GM21390 (cell line): Measurements from ENCODE around the gene SHFL.

Experiments used
- ATAC-seq: cut with Tn5 transposase; IDR thresholded peaks from one replicate; pipeline ENCODE4 v1.9.1; 2021; ENCODE audit not compliant: unreplicated experiment

Gene SHFL

DNA sequence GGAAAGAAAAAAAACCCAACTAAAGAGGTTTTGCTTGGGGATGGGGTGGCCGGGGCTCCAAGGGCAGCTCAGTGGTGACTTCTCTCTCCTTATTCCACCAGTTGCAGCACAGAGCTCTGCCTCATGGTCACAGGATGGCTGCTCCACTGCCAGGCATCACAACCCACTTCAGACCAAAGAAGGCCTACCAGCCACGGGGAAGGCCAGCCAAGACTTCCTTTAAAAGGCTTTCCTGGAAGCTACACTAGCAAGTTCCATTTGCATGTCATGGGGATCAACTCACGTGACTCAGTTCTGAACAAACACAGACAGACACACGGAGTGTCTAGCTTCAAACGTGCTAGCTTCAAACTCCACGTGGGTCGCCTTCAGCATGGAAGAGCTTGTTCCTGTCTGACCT, 46.8 kb downstream of the SHFL start:
- no peak for ATAC-seq

DNA sequence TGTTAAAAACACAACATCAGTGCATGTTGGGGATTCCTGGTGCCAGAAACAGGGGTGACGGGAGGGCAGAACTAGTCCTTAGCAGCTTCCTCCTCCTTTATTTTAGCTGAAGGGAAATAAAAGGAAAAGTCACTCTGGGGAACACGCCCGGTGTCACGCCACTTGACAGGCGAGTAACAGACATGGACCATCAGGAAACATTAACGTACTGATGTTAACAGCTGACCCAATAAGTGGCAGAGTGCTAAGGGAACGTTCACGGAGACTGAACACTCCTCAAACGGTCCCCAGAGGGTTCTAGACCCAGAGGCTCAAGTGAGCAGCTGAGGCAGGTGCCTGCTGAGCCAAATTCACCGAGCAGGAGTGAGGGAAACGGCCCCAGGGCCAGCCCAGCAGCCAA, 47.5 kb downstream of the SHFL start:
- ATAC-seq, result no peak

DNA sequence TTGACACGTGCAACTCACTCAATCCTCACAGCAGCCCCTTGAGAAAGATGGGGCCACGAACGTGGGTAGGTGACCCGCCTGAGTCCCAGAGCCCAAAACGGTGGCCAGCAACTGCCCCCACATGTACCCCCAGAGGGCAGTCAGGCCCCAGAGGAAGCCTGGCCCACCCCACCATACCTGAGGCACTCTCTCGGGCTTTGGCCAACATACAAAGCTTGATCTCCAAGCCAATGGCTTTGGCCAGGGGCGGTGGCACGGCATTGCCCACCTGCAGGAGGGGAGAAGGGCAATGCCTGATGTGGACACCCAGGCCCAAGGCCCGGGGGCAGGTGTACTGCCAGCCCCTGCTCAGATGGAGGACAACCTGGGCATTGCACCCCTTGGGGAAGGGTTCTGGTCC, 47.9 kb downstream of the SHFL start:
- no peak for ATAC-seq

DNA sequence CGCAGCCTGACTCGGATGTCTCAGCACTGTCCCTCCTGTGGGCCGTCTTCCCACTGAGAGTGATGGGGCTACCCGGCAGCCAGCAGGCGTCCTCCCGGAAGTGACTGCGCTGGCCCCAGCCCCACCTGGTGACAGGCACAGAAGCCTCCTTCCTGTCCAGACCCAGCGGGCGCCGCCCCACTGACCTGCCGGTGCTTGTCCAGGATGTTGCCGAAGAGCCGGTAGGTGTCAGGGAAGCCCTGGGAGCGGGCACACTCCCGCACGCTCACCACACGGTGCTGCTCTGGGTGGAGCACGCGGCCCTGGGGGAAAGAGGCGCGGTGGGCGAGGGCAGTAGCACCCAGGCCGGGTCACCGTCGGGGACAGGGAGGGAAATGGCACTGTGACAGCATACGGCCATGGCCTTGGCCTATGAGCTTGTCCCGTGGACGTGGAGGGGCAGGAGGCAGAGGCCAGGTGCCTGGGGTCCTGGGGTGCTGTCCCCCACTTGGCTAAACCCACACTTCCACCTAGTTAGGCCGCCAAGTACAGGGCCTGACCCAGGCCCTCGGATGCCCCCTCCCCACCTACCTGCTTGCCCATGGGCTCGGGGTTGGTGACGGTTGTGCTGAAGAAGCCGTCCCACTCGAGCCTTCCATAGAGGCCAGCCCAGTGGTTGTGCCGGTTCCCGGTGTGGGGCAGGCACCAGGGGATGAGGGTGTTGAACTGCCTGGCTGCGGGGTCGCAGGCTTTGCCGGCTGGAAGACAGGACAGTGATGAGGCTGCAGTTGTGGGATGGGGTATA, 49.6 kb downstream of the SHFL start:
- no peak for ATAC-seq

DNA sequence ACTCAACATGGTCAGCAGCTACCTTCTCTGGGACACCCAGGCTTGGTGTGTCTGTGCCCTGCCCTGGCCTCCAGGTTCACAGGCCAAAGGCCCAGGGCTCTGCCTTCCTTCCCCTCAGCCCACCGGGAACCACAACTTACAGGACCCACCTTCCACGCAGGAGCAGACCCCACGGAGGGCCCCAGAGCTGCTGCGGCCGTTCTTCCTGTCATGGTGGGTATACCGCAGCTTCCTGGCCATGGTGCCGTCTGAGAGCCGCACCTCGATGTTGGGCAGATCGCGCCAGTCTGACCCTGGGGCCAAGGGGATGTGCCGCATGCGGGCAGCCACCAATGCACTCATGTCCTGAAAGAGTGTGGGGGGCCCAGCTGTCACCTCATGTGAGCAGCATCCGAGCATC, 50.8 kb downstream of the SHFL start:
- no peak for ATAC-seq

DNA sequence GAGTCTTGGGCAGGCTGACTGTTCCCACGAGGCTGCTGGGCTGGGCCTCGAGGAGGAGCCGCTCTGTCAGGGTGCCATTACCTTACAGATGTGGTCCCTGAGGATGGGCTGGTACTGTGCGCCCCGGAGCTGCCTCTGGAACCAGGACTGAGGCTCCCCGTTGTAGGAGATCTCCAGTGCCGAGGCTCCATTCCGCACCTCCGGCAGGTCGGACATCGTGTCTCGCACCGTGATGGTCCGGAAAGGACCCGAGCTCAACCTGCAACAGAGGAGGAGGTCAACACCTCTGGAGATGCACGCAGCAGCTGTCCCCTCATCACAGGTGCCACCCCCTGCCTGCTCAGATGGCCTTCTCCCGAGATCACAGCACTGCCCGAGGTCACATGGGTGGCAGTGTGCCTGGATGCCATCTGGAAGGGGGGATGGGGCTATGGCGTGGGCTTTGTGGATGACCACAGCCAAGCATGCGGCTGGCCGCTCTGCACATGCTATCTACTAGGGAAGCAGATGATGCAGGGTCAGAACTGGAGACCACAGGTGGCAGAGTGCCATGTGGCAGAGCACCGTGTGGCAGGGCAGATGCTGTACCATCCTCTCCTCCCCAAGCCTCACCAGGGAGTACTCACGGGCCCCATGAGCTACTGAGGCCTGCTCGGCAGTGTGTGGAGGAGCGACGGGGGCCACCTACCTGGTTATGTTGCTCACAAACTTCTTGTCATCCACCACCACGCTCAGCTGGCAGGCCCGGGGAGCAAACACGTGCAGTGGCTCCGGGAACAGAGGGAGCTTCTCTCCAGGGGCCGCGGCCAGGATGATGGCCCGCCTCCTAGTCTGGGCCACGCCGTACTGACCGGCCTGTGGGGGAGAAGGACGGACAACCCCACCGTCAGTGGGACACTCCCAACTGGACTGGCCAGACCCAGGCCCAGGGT, 51.9 kb downstream of the SHFL start:
- ATAC-seq, result no peak

DNA sequence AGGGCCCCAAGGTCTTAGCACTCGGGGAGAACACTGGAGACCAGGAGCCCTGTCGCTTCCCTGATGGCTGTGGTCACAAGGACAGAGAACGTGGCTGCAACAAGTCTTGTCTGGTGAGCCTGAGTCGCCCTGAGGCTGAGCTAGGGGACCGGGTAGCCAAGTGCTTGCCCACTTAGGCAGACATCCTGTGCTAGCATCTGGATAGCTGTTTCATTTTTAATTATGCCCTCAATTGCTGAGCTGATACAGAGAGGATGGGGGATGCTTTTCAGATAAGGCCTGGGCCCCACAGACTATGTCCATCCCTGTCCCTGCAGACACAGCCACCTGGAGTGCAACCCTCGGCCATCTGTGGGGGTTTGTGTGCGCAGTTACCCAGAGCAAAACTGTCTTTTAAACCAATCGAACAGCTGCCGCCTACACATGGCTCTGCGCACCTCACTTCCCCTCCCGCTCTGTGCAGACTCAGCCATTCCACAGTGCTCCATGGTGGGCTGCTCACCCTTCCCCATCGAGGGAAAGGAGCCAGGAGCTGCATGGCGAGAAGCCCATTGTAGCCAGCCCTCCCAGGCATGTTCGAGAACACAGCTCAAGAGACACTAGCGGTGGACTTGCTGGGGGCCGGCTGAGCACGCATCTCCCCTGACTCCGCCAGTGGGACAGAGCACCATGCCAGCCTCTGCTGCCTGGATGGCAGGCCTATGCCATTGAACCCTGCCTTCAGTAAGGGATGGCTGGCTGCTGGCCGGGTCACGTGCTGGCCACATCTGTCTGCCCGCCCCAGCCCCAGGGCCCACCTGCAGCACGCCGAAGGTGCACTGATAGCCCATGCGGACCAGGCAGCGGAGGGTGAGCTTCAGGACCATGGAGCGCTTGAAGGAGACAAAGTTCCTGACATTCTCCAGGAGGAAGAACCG, 53.0 kb downstream of the SHFL start:
- no peak for ATAC-seq

DNA sequence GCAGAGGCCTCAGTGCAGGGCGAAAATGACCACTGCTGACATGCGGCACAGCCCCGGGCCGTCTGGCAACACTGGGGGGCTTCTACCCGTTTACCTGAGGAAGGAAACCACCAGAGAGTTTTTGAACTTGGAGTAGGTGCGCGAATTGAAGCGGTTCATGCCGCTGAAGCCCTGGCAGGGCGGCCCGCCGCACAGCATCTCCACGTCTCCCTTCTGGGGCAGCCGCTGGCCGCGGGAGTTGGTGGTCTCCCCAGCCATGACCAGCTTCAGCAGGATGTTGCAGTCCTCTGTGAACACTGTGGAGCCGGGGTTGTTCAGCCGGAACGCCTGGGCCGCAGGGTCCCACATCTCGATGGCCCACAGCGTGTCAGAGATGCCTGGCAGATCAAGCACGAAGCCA, 53.8 kb downstream of the SHFL start:
- no peak for ATAC-seq

DNA sequence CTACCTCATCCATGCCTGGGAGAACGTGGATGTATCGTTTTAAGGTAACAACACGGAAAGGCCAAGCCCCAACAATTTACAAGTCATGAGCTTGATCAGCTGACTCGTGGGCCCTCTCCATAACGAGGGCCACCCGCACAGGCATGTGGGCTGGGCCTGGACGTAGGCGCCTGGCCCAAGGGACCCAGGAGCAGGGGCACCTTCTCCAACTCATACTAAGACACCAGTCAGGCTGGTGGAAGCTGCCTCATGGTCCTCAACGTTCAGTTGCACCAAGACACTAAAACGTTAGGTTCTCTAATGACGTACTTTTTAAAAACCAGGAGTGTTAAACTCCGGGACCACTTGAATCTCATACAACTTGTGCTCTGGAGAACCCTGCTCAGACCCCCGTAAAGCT, 55.4 kb downstream of the SHFL start:
- ATAC-seq, result no peak

DNA sequence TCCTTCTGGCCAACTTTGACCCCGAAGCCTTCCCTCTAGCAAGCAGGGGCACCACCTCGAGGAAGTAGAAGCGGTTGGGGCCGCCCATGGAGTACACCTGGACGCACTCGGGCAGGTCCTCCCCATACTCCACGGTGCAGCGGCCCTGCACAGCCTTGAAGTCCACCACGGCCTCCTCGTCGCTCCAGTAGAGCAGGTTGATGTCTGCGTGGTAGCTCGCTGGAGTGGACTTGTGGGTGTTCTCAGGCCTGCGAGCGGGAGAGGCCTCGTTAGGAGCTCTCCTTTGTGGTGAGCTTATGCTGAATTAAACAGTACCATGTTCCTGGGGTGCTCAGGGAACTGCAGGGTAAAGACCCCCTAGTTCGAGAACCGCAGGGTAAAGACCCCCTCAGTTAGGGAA, 55.9 kb downstream of the SHFL start:
- no peak for ATAC-seq
